T-cell (primary cell): ENCODE results near the gene KSR1. TPM values are rescaled to one million over a fixed set of nuclear protein-coding genes. Genes with fewer than 3 reads are reported as not detected.
A peak's percentile ranks its signal among the peaks of the same experiment; 100 is the strongest.
"Not testable (repeated sequence)": the region's sequence is repeated elsewhere in the genome, so short reads cannot be mapped to it uniquely, and the experiment has no call there.

Experiments
- ATAC-seq, 4 experiments: fragments of 200-7000 bp in 3 of 4; fragments of 150-1000 bp in 1 of 4; cut with Tn5 transposase; replicated peaks in 1 of 4; 1 replicate in 3 of 4; 2 replicates in 1 of 4; pipeline ENCODE4 v1.10.0; 2021; ENCODE audit warnings: moderate library complexity in 3 of 4, mild to moderate bottlenecking in 2 of 4, moderate number of reproducible peaks in 1 of 4
- CTCF ChIA-PET, 2 donors: fragments of 300-600 bp; sonication (Branson Sonifier 250); formaldehyde crosslinking; loops; one replicate each; lab custom pipeline; 2022; ENCODE audit warnings: antibody characterized with exemption in 2 of 2; lab: Charles Lee
- POLR2A ChIA-PET, 2 donors: fragments of 300-600 bp; sonication (Branson Sonifier 250); formaldehyde crosslinking; loops; one replicate each; lab custom pipeline; 2022; ENCODE audit warnings: antibody characterized with exemption in 2 of 2; lab: Charles Lee
- DNase-seq, 35 experiments: peaks; one replicate each; pipeline versions ENCODE4 v3.0.0 to v3.0.0-alpha.2; 2013 to 2023
- H3K27ac ChIP-seq: one replicate; pipeline ENCODE4 v1.5.1; 2013; ENCODE audit warnings: low read length
- H3K27me3 ChIP-seq, 2 experiments: replicated peaks in 1 of 2; 1 replicate in 1 of 2; 2 replicates in 1 of 2; pipeline versions ENCODE4 v1.6.1 to v1.7.0; 2013; ENCODE audit warnings: low read length in 1 of 2, mixed read lengths in 1 of 2; ENCODE audit not compliant: control insufficient read depth in 2 of 2, insufficient read depth in 2 of 2; ENCODE audit errors: extremely low read depth in 1 of 2
- H3K36me3 ChIP-seq, 2 donors: 1 replicate in 1 of 2; 2 replicates in 1 of 2; pipeline versions ENCODE4 v1.6.1 to v1.7.0; 2013; ENCODE audit warnings: low read length in 1 of 2; ENCODE audit not compliant: control insufficient read depth in 2 of 2, insufficient read depth in 1 of 2; ENCODE audit errors: extremely low read depth in 1 of 2
- H3K4me1 ChIP-seq, 2 experiments: 1 replicate in 1 of 2; 2 replicates in 1 of 2; pipeline versions ENCODE4 v1.6.1 to v1.7.0; 2013; ENCODE audit warnings: low read length in 2 of 2, mixed read lengths in 1 of 2; ENCODE audit not compliant: insufficient read depth in 2 of 2, control insufficient read depth in 1 of 2; ENCODE audit errors: extremely low read depth in 1 of 2
- H3K4me3 ChIP-seq, 2 donors: 1 replicate in 1 of 2; 2 replicates in 1 of 2; pipeline versions ENCODE4 v1.5.1 to v1.7.0; 2013; ENCODE audit warnings: mild to moderate bottlenecking in 2 of 2, low read length in 1 of 2, moderate library complexity in 1 of 2; ENCODE audit not compliant: control insufficient read depth in 1 of 2; ENCODE audit errors: extremely low read depth in 1 of 2
- H3K9me3 ChIP-seq: 2 replicates; pipeline ENCODE4 v1.7.0; 2013
- H3K27ac Mint-ChIP-seq, 2 donors: one replicate each; pipeline ENCODE4 v1.8.0; 2020 to 2021; ENCODE audit warnings: mild to moderate bottlenecking in 2 of 2, mixed read lengths in 2 of 2
- H3K27me3 Mint-ChIP-seq, 2 donors: one replicate each; pipeline ENCODE4 v1.8.0; 2021 to 2022; ENCODE audit warnings: mixed read lengths in 2 of 2
- H3K36me3 Mint-ChIP-seq: one replicate; pipeline ENCODE4 v1.8.0; 2021; ENCODE audit warnings: mixed read lengths
- H3K4me1 Mint-ChIP-seq, 3 donors: one replicate each; pipeline ENCODE4 v1.8.0; 2020 to 2022; ENCODE audit warnings: mixed read lengths in 3 of 3, mild to moderate bottlenecking in 1 of 3
- H3K4me3 Mint-ChIP-seq, 3 donors: one replicate each; pipeline ENCODE4 v1.8.0; 2020 to 2022; ENCODE audit warnings: mild to moderate bottlenecking in 3 of 3, mixed read lengths in 3 of 3, moderate library complexity in 3 of 3
- H3K9me3 Mint-ChIP-seq, 3 donors: one replicate each; pipeline ENCODE4 v1.8.0; 2020 to 2022; ENCODE audit warnings: mixed read lengths in 3 of 3
- whole genome bisulfite sequencing: methylation state at CpG from one replicate; pipeline ENCODE4 v1.1.5; 2013; ENCODE audit warnings: missing lambda C conversion rate; ENCODE audit not compliant: insufficient coverage; 5-methylcytosine and 5-hydroxymethylcytosine counted together
- total RNA-seq, 35 experiments: library from RNA in 6 of 35; stranded (reverse) in 6 of 35; fragments of 120-200 nt in 1 of 35; gene quantifications; one replicate each; pipeline versions ENCODE4 v1.2.1 to v1.2.4 and lab custom pipeline; 2013 to 2026

KSR1 gene
- total RNA-seq, 5 donors from 2014 or later (not counting 1 experiment from before 2014, with no cell fraction given): 26.8 to 35.8 (median 27.6) TPM

DNA sequence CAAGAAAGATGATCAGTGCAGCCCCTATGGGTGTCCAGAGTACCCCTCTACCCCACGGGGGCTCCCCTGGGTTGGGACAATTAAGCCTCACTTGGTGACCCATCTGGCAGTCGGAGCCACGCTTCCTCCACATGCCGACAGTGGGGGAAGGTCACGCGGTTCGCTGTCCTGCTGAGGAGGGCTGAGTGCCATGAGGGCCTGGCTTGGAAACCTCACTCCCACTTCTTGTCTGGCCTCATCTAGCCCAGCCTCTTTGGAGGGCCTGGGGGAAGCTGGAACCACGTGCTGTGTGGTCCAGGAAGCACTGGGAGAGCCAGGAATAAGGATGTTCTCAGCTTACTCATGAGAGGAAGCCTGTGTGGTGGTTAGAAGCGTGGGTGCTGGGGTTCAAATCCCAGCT is 176.5 kb downstream of the KSR1 start:
- POLR2A ChIA-PET, H3K4me3 ChIP-seq, H3K9me3 Mint-ChIP-seq, H3K9me3 ChIP-seq, H3K27me3 Mint-ChIP-seq, H3K27ac Mint-ChIP-seq, CTCF ChIA-PET, H3K27me3 ChIP-seq, H3K36me3 Mint-ChIP-seq, H3K36me3 ChIP-seq, DNase-seq, ATAC-seq, H3K27ac ChIP-seq: not testable (repeated sequence)
- H3K4me1 Mint-ChIP-seq: peaks cover 45 to 61% (median 56%) of the 10 kb centered on the region in 3 donors
- H3K4me1 ChIP-seq: peaks cover 4 to 40% of the 10 kb centered on the region in 2 experiments
- 90% methylated on average over 9 of the region's 9 CpGs for WGBS
- peak overlapping the region in 2 of 3 donors; percentile 89 to 95 for H3K4me3 Mint-ChIP-seq

DNA sequence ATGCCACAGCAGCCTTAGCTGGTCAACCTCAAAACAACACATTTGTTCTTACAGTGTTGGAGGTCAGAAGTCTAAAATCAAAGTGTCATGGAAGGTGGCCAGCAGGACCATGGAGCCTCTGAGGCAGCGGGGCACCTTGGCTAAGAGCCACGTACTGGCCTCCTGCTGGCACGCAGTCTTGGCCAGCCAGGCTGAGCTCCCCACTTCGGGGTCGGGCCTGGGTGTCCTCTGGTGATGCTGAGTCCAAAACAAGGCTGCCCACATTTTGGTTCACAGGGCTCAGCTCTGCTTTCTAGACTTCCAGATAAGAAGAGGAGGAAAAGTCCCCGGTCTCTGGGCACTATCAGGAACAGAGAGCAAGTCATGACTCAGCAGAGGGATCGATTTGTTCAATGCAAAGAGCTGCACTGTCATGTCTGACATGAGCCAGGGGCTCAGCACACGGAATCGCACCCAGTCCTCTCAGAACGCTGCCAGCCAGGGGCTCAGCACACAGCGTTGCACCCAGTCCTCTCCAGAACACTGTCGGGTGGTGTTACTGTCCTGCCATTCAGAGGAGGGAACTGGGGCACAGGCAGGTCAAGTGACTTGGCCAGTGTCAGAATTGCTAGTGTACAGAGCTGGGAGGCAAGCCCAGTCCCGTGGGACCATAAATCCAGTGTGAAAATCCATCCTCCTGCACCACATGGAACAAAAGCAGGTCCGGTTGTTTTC is 177.2 kb downstream of the KSR1 start:
- Mint-ChIP-seq H3K4me3 (peak overlapping the region; percentile 28 to 95 (median 47)), H3K36me3 (peaks cover 6% of the 10 kb centered on the region), H3K27me3 (no peaks in the 10 kb centered on the region), H3K9me3 (no peaks in the 10 kb centered on the region), H3K27ac (peak overlapping the region in 1 of 2 donors; percentile 39), H3K4me1 (peaks cover 45 to 61% (median 56%) of the 10 kb centered on the region in 3 donors)
- WGBS: 92% methylated on average over 12 of the region's 14 CpGs
- Histone ChIP-seq H3K4me1 (peaks cover 4 to 40% of the 10 kb centered on the region in 2 experiments), H3K9me3 (no peaks in the 10 kb centered on the region), H3K4me3 (no peak overlapping the region), H3K27ac (no peak overlapping the region), H3K36me3 (no peaks in the 10 kb centered on the region), H3K27me3 (no peaks in the 10 kb centered on the region)
- ATAC-seq (no peak), DNase-seq (no peak)
- POLR2A ChIA-PET: interaction anchor here in 1 of 2 donors (0.5 kb wide), 1 partner anchor 298 kb away, joined by 3 read pairs; no protein-coding TSS in a partner anchor
- CTCF ChIA-PET: no interaction called here

GRCh38 chr17:27634026-27634335 is 177.7 kb downstream of the KSR1 start:
- no peaks in the 10 kb centered on the region for H3K27me3 Mint-ChIP-seq
- H3K4me1 Mint-ChIP-seq: peaks cover 45 to 61% (median 56%) of the 10 kb centered on the region in 3 donors
- Histone ChIP-seq H3K9me3 (no peaks in the 10 kb centered on the region), H3K36me3 (peaks cover 0 to 4% of the 10 kb centered on the region in 2 donors), H3K27ac (no peak overlapping the region), H3K4me1 (peaks cover 4 to 40% of the 10 kb centered on the region in 2 experiments), H3K4me3 (no peak overlapping the region), H3K27me3 (no peaks in the 10 kb centered on the region)
- no peak overlapping the region for H3K27ac Mint-ChIP-seq
- ATAC-seq: no peak
- POLR2A ChIA-PET: interaction anchor here in 1 of 2 donors (0.5 kb wide), 1 partner anchor 299 kb away, joined by 3 read pairs; no protein-coding TSS in a partner anchor
- CTCF ChIA-PET: no interaction called here
- no peaks in the 10 kb centered on the region for H3K9me3 Mint-ChIP-seq
- H3K36me3 Mint-ChIP-seq: peaks cover 9% of the 10 kb centered on the region
- H3K4me3 Mint-ChIP-seq: no peak overlapping the region
- no peak for DNase-seq
- no CpG with 5 or more reads among the region's 1 CpG for whole genome bisulfite sequencing

DNA sequence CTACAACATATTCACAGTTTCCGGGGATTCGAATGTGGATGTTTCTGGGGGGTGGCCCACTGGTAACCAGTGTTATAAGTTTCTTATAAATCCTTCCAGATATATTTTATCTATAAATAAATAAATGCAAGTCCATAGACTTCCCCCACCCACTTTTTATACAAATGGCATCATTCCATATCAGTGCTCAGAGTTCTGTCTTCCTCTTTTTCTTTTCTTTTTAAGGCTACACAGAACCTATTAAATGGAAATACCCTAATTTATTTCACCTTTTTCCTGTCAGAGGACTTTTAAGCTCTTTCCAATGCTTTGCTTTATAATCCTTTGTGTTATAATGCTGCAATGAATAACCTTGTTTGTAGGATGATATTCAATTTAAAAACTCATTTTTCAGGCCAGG is 178.5 kb downstream of the KSR1 start:
- no CpG with 5 or more reads among the region's 2 CpGs for WGBS
- no peaks in the 10 kb centered on the region for H3K27me3 ChIP-seq
- ChIA-PET CTCF (interaction anchor here in 1 of 2 donors (0.7 to 1.1 kb wide), 3 partner anchors 15 to 31 kb away, joined by 3 to 5 read pairs (median 3); no protein-coding TSS in a partner anchor), POLR2A (no interaction called here)
- no peak overlapping the region for H3K4me3 ChIP-seq
- H3K4me1 ChIP-seq: peaks cover 4 to 39% of the 10 kb centered on the region in 2 experiments
- H3K36me3 ChIP-seq: peaks cover 0 to 8% of the 10 kb centered on the region in 2 donors
- no peak for ATAC-seq
- no peak for DNase-seq
- Mint-ChIP-seq H3K36me3 (peaks cover 9% of the 10 kb centered on the region), H3K4me3 (no peak overlapping the region), H3K4me1 (peaks cover 42 to 56% (median 54%) of the 10 kb centered on the region in 3 donors), H3K27ac (peak overlapping the region; percentile 48 to 57), H3K27me3 (no peaks in the 10 kb centered on the region), H3K9me3 (no peaks in the 10 kb centered on the region)
- no peak overlapping the region for H3K27ac ChIP-seq
- no peaks in the 10 kb centered on the region for H3K9me3 ChIP-seq

DNA sequence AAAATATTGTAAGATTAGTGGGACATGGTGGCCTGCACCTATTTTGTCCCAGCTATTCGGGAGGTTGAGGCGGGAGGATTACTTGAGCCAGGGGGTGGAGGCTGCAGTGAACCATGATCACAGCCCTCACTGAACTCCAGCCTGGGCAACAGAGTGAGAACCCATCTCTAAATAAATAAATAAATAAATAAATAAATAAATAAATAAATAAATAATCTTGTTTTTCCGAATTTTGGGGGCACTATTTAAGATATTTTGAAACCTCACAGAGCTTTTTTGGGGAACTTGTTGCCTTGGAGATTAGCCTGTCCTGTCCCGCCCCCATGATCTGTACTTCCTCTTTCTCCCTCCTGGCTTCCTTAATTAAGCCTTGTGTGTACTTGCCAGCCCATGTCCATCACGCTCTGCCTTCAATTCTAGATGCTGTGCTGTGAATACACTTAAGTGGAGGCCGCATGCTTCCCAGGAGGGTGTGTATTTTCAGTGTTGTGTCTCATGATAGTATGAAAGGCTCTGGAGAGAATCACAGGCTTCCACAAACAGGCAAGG is 179.1 kb downstream of the KSR1 start:
- peak in 1 of 35 experiments; percentile 36 for DNase-seq
- no peak overlapping the region for H3K27ac ChIP-seq
- CTCF ChIA-PET: interaction anchor here in 1 of 2 donors (0.7 to 1.1 kb wide), 3 partner anchors 15 to 31 kb away, joined by 3 to 5 read pairs (median 3); no protein-coding TSS in a partner anchor

DNA sequence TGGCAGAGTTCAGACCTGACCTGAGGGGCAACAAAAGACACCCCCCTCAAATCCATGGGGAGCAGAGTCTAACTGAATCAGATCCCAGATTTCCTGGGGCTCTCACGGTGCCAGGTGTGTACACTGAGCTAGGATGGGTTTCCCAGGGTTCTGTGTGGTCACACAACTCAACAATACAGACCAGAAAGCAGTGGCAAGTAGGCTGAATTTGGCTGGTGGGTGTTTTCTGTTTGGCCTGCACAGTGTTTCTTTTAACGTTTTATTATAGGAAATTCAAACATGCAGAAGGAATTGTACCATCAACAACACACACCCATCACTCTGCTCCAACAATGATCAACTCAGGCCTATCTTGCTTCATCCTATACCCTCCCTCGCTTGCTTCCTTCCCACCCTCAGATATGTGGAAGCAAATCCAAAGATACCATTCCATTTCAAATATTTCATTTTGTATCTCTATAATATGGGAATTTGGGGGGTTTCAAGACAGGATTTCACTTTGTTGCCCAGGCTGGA is 179.8 kb downstream of the KSR1 start:
- H3K27me3 ChIP-seq, H3K9me3 ChIP-seq, H3K27ac ChIP-seq, H3K27me3 Mint-ChIP-seq, CTCF ChIA-PET, H3K9me3 Mint-ChIP-seq, ATAC-seq, DNase-seq, H3K4me3 Mint-ChIP-seq, H3K4me3 ChIP-seq: not testable (repeated sequence)
- no CpG with 5 or more reads among the region's 3 CpGs for WGBS
- H3K27ac Mint-ChIP-seq: peak overlapping the region in 1 of 2 donors; percentile 7
- H3K4me1 Mint-ChIP-seq: peaks cover 30 to 45% (median 42%) of the 10 kb centered on the region in 3 donors
- peaks cover 18% of the 10 kb centered on the region for H3K36me3 Mint-ChIP-seq
- POLR2A ChIA-PET: interaction anchor here in 1 of 2 donors (0.7 kb wide), 1 partner anchor 217 kb away, joined by 6 read pairs; no protein-coding TSS in a partner anchor
- Histone ChIP-seq H3K36me3 (peaks cover 0 to 19% of the 10 kb centered on the region in 2 donors), H3K4me1 (peaks cover 0 to 26% of the 10 kb centered on the region in 2 experiments)

More for the DNA sequence above, 179.1 kb downstream of the KSR1 start:
- no peak for ATAC-seq
- Histone ChIP-seq H3K4me1 (peaks cover 3 to 33% of the 10 kb centered on the region in 2 experiments), H3K36me3 (peaks cover 0 to 12% of the 10 kb centered on the region in 2 donors), H3K4me3 (no peak overlapping the region), H3K27me3 (no peaks in the 10 kb centered on the region), H3K9me3 (no peaks in the 10 kb centered on the region)
- peak overlapping the region; percentile 57 to 73 for H3K27ac Mint-ChIP-seq
- H3K9me3 Mint-ChIP-seq: no peaks in the 10 kb centered on the region
- no CpG with 5 or more reads among the region's 6 CpGs for WGBS
- H3K4me1 Mint-ChIP-seq: peaks cover 37 to 50% (median 49%) of the 10 kb centered on the region in 3 donors
- H3K36me3 Mint-ChIP-seq: peaks cover 14% of the 10 kb centered on the region
- no peaks in the 10 kb centered on the region for H3K27me3 Mint-ChIP-seq
- H3K4me3 Mint-ChIP-seq: no peak overlapping the region
- POLR2A ChIA-PET: no interaction called here
